Progenitor cell of endocrine pancreas (in vitro differentiated cells): ENCODE data around the gene LMO2. TPM values are rescaled to one million over a fixed set of nuclear protein-coding genes. Genes with fewer than 3 reads are reported as not detected.

Experiments used
- DNase-seq: peaks from one replicate; pipeline ENCODE4 v3.0.0; 2021; ENCODE audit warnings: low spot score; ENCODE audit not compliant: unreplicated experiment
- H3K27ac Mint-ChIP-seq: 2 replicates; pipeline ENCODE4 v1.8.0; 2021; ENCODE audit warnings: mild to moderate bottlenecking, moderate library complexity, mixed read lengths
- H3K27me3 Mint-ChIP-seq: 2 replicates; pipeline ENCODE4 v1.8.0; 2021; ENCODE audit warnings: mixed read lengths
- H3K36me3 Mint-ChIP-seq: 2 replicates; pipeline ENCODE4 v1.8.0; 2022; ENCODE audit warnings: mixed read lengths; ENCODE audit not compliant: insufficient read depth
- H3K4me1 Mint-ChIP-seq: 2 replicates; pipeline ENCODE4 v1.8.0; 2021; ENCODE audit warnings: low read depth, mixed read lengths
- H3K4me3 Mint-ChIP-seq: 2 replicates; pipeline ENCODE4 v1.8.0; 2021; ENCODE audit warnings: low read depth, mild to moderate bottlenecking, moderate library complexity, mixed read lengths
- H3K9me3 Mint-ChIP-seq: 2 replicates; pipeline ENCODE4 v1.8.0; 2021; ENCODE audit warnings: low read depth, mixed read lengths
- CTCF ChIP-seq: fragments of 200-600 bp; sonication (generic); IDR thresholded peaks from one replicate; pipeline ENCODE4 v1.5.0; 2021; ENCODE audit warnings: antibody characterized with exemption, mild to moderate bottlenecking; ENCODE audit not compliant: unreplicated experiment
- total RNA-seq: library from RNA; stranded (reverse); gene quantifications from 2 replicates; pipeline ENCODE4 v1.2.1, GENCODE V29; 2021

LMO2 gene
- total RNA-seq, 1 donor from 2014 or later: 0.36 TPM

- Mint-ChIP-seq H3K4me3 (no peak overlapping the region), H3K4me1 (peaks cover 8% of the 10 kb centered on the region), H3K36me3 (no peaks in the 10 kb centered on the region), H3K27me3 (peaks cover 2% of the 10 kb centered on the region), H3K27ac (no peak overlapping the region), H3K9me3 (peaks cover 4% of the 10 kb centered on the region)
- no peak for DNase-seq
- TF ChIP-seq CTCF: no peak
These were observed 38.6 kb upstream of the LMO2 start for GRCh38 chr11:33930317-33931021.

- H3K9me3 Mint-ChIP-seq: peaks cover 4% of the 10 kb centered on the region
- TF ChIP-seq CTCF: no peak
- H3K4me3 Mint-ChIP-seq: no peak overlapping the region
- no peaks in the 10 kb centered on the region for H3K4me1 Mint-ChIP-seq
- H3K27me3 Mint-ChIP-seq: peaks cover 2% of the 10 kb centered on the region
- H3K27ac Mint-ChIP-seq: no peak overlapping the region
- no peaks in the 10 kb centered on the region for H3K36me3 Mint-ChIP-seq
- DNase-seq: no peak
These were observed 36.7 kb upstream of the LMO2 start for GRCh38 chr11:33928564-33928963.

- Mint-ChIP-seq H3K27me3 (peaks cover 6% of the 10 kb centered on the region), H3K4me1 (no peaks in the 10 kb centered on the region), H3K9me3 (peaks cover 2% of the 10 kb centered on the region), H3K27ac (no peak overlapping the region), H3K36me3 (no peaks in the 10 kb centered on the region), H3K4me3 (no peak overlapping the region)
- no peak for DNase-seq
- no peak for TF ChIP-seq CTCF
These were observed 35.0 kb upstream of the LMO2 start for GRCh38 chr11:33926671-33927552.

- TF ChIP-seq CTCF: no peak
- Mint-ChIP-seq H3K4me3 (no peak overlapping the region), H3K4me1 (no peaks in the 10 kb centered on the region), H3K27ac (no peak overlapping the region), H3K9me3 (no peaks in the 10 kb centered on the region), H3K27me3 (peaks cover 6% of the 10 kb centered on the region), H3K36me3 (no peaks in the 10 kb centered on the region)
- DNase-seq: no peak
These were observed 32.5 kb upstream of the LMO2 start for GRCh38 chr11:33924341-33924740.

- no peak overlapping the region for H3K27ac Mint-ChIP-seq
- H3K4me1 Mint-ChIP-seq: no peaks in the 10 kb centered on the region
- H3K4me3 Mint-ChIP-seq: no peak overlapping the region
- H3K9me3 Mint-ChIP-seq: no peaks in the 10 kb centered on the region
- no peak for TF ChIP-seq CTCF
- peaks cover 6% of the 10 kb centered on the region for H3K27me3 Mint-ChIP-seq
- no peaks in the 10 kb centered on the region for H3K36me3 Mint-ChIP-seq
- no peak for DNase-seq
These were observed 31.8 kb upstream of the LMO2 start for GRCh38 chr11:33923626-33924025.
